ENCODE measurements around the gene PLA2G6. TPM values are rescaled to one million over a fixed set of nuclear protein-coding genes. Genes with fewer than 3 reads are reported as not detected.

PLA2G6 gene
- total and polyA plus RNA-seq, 2 of the 4 experiments (the other 2 are of a cell fraction) = 6.1 to 10.3 TPM

DNA sequence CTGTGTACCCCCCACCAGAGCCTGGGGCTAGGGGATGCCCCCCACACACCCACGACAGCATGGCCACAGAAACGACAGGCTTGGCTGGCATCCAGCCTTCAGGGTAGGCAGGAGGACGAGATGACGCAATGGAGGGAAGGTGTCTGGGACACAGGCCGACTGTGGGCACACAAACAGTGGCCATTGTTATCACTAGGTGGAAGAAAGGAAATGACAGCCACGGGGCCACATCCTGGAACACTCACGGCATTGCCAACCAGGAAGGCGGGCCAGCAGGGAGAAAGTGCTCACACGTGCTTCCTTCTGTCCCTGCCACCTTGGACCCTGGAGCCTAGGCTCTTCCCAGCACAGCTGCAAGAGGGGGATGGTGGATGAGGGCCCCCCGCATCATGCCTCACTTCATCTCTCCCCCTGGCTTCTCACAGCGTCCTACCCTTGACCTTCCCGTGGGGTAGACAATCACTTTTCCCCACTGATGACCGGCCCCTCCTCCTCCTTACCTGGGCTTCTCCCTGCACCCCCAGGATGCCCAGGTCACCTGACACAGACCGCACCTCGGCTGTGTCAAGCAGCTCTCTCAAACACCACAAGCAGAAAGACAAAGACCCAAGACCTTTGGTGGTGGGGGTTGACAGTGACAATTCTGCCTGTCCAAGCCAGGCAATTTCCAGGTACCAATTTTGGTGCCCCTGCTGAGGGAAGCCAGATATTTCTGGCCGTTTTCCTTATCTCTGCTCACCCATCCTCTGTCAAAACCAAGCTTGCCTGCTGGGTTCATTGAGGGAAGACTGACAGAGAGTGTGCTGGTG lies 8.6 kb downstream of the PLA2G6 start (continued):
- TF ChIP-seq, protein P1, sequence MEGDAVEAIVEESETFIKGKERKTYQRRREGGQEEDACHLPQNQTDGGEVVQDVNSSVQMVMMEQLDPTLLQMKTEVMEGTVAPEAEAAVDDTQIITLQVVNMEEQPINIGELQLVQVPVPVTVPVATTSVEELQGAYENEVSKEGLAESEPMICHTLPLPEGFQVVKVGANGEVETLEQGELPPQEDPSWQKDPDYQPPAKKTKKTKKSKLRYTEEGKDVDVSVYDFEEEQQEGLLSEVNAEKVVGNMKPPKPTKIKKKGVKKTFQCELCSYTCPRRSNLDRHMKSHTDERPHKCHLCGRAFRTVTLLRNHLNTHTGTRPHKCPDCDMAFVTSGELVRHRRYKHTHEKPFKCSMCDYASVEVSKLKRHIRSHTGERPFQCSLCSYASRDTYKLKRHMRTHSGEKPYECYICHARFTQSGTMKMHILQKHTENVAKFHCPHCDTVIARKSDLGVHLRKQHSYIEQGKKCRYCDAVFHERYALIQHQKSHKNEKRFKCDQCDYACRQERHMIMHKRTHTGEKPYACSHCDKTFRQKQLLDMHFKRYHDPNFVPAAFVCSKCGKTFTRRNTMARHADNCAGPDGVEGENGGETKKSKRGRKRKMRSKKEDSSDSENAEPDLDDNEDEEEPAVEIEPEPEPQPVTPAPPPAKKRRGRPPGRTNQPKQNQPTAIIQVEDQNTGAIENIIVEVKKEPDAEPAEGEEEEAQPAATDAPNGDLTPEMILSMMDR (conservative IDR thresholded peaks at IDR 0.05; ENCODE audit: low read depth, low read length) = no peak
- no peak for TF ChIP-seq BHLHE40 (IDR thresholded peaks at IDR 0.05; ENCODE audit: low read depth, low read length)

Data from IMR-90 (cell line).